HG02852 (cell line): Measurements from ENCODE around the gene ATP11A.

Experiments
- ATAC-seq: cut with Tn5 transposase; IDR thresholded peaks from one replicate; pipeline ENCODE4 v1.9.1; 2021; ENCODE audit warnings: mild to moderate bottlenecking, moderate library complexity; ENCODE audit not compliant: unreplicated experiment

The ATP11A gene

GRCh38 chr13:112721198-112722104 is 31.6 kb downstream of the ATP11A start:
- ATAC-seq: no peak

- ATAC-seq: no peak
Observed at GRCh38 chr13:112722433-112723263, 32.8 kb downstream of the ATP11A start.

GRCh38 chr13:112723771-112724170 is 33.9 kb downstream of the ATP11A start:
- no peak for ATAC-seq

- ATAC-seq: no peak
Observed at GRCh38 chr13:112724788-112725345, 35.0 kb downstream of the ATP11A start.

- no peak for ATAC-seq
Observed at GRCh38 chr13:112725346-112726015, 35.6 kb downstream of the ATP11A start.

- no peak for ATAC-seq
Observed at GRCh38 chr13:112726016-112726767, 36.4 kb downstream of the ATP11A start.

- ATAC-seq: no peak
Observed at GRCh38 chr13:112727581-112727980, 37.7 kb downstream of the ATP11A start.

GRCh38 chr13:112728375-112729126 is 38.7 kb downstream of the ATP11A start:
- ATAC-seq: no peak

- ATAC-seq: no peak
Observed at GRCh38 chr13:112729408-112729807, 39.6 kb downstream of the ATP11A start.

GRCh38 chr13:112730157-112730671 is 40.4 kb downstream of the ATP11A start:
- no peak for ATAC-seq

GRCh38 chr13:112731667-112732616 is 42.1 kb downstream of the ATP11A start:
- no peak for ATAC-seq

- no peak for ATAC-seq
Observed at GRCh38 chr13:112732679-112733078, 42.8 kb downstream of the ATP11A start.

GRCh38 chr13:112733112-112733511 is 43.3 kb downstream of the ATP11A start:
- no peak for ATAC-seq

- ATAC-seq: no peak
Observed at GRCh38 chr13:112733661-112734379, 44.0 kb downstream of the ATP11A start.

GRCh38 chr13:112734696-112735547 is 45.1 kb downstream of the ATP11A start:
- no peak for ATAC-seq

GRCh38 chr13:112735791-112736190 is 46.0 kb downstream of the ATP11A start:
- no peak for ATAC-seq

GRCh38 chr13:112737294-112737693 is 47.5 kb downstream of the ATP11A start:
- ATAC-seq: no peak
